Measurements from ENCODE around the gene WDR53.

DNA sequence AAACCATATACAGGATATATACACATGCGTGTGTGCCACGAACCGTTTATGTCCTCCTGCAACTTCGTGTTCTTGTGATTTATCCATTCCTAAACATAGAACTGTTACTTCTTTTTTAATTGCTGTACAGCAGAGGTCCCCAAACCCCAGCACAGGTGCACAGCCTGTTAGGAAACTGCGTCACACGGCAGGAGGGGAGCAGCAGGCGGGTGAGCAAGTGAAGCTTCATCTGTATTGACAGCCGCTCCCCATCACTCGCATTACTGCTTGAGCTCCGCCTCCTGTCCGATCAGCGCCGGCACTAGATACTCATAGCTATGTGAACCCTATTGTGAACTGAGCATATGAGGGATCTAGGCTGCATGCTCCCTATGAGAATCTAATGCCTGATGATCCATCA, 36.2 kb upstream of the WDR53 start:
- no peak for TF ChIP-seq POLR2AphosphoS5 (IDR thresholded peaks at IDR 0.05; ENCODE audit: borderline replicate concordance, low read depth, low read length)
- TF ChIP-seq EZH2 (IDR thresholded peaks at IDR 0.05) = no peak
- no peak for TF ChIP-seq FOXP2 (optimal IDR thresholded peaks at IDR 0.05; ENCODE audit: control extremely low read depth, extremely low read length, insufficient read depth)

Data from SK-N-MC (cell line).